ENCODE data around the gene ARF5. TPM values are rescaled to one million over a fixed set of nuclear protein-coding genes. Genes with fewer than 3 reads are reported as not detected.

The ARF5 gene
- total RNA-seq, 2 donors from 2014 or later: 69.0 to 106 TPM

DNA sequence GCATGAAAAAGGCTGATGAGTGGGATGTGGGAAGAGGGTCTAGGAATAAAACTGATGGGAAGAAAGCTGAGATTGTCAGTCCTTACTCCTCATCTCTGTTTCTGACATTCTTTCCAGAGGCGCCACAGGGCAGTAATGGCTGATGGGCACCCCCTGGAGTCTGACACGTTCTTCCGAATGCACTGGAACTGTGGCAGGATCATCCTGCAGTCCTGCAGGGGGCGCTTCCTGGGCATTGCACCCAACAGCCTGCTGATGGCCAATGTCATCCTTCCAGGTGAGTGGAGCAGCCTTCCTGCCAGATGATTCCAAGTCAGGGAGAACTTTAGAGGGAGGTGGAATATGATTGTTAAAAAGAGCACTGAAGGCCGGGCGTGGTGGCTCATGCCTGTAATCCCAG, 10.1 kb downstream of the ARF5 start:
- no peaks in the 10 kb centered on the region for H3K4me1 Mint-ChIP-seq (ENCODE audit: low read depth in 2 of 2)
- no peaks in the 10 kb centered on the region for H3K36me3 Mint-ChIP-seq
- no peak overlapping the region for H3K4me3 Mint-ChIP-seq
- no peak for DNase-seq (ENCODE audit: low spot score)
- ATAC-seq: no peak
- no peak overlapping the region for H3K27ac Mint-ChIP-seq
- peaks cover 7 to 13% of the 10 kb centered on the region in 2 donors for H3K27me3 Mint-ChIP-seq
- no peaks in the 10 kb centered on the region for H3K9me3 Mint-ChIP-seq

DNA sequence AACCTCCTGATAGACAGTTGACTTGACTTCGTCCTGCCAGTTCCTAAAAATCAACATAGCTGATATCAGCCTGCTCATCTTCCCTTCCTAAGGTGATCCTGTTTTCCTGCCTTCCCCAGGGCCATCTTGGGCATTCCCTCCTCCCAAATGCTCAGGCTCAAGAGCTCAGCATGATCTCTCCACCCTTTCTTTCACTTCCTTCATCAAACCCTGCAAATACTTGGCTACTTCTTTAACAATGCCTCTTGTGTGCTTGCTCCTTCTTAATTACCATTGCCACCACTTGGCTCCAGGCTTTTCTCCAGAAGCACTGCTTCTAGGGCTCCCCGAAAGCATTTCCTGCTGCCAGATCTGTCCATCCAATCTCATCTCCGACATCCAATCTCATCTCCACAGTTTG, 12.7 kb downstream of the ARF5 start:
- no peak for DNase-seq (ENCODE audit: low spot score)
- H3K36me3 Mint-ChIP-seq: no peaks in the 10 kb centered on the region
- H3K27me3 Mint-ChIP-seq: peaks cover 7 to 16% of the 10 kb centered on the region in 2 donors
- no peak for ATAC-seq
- H3K4me1 Mint-ChIP-seq (ENCODE audit: low read depth in 2 of 2): no peaks in the 10 kb centered on the region
- H3K4me3 Mint-ChIP-seq: no peak overlapping the region
- H3K27ac Mint-ChIP-seq: no peak overlapping the region
- no peaks in the 10 kb centered on the region for H3K9me3 Mint-ChIP-seq

DNA sequence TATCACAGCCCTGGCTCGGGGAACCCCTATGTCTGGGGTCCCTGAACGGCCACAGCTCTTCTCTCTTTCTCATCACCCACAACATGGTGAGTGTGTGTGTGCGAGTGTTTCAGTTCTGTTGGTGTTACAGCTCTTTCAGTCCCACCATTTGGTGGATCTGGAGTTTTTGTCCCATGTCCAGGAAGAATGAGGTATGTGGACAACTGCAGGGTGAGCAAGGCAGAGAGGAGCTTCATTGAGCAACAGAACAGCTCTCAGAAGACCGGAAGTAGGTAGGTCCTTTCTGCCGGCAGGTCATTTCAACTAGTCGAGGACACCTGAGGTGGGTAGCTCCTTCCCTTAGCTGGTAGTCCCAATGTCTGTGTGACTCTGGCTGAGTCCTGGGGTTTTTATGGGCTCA, 20.2 kb downstream of the ARF5 start:
- H3K27me3 Mint-ChIP-seq: peaks cover 11 to 27% of the 10 kb centered on the region in 2 donors
- no peaks in the 10 kb centered on the region for H3K36me3 Mint-ChIP-seq
- H3K4me1 Mint-ChIP-seq (ENCODE audit: low read depth in 2 of 2): no peaks in the 10 kb centered on the region

DNA sequence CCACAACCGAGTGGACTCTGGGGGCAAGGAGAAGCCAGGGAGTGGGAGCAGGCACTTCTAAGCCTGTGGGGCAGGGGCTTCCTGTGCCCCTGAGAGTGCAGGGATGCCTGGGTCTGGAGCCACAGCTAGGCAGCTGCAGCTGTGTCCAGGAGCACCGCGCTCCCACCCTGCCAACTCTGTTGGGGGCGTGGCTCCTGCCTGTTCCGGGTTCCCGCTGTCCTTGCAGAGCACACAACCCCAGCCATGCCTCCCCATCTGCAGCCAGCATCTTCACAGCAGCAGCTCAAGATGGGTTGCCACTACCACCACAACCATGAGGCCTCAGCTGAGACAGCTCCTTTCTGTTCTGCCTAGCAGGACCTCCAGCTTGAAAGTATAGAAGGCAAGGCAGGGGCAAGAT, 21.1 kb downstream of the ARF5 start:
- no peak for DNase-seq (ENCODE audit: low spot score)
- peaks cover 11 to 28% of the 10 kb centered on the region in 2 donors for H3K27me3 Mint-ChIP-seq
- no peaks in the 10 kb centered on the region for H3K36me3 Mint-ChIP-seq
- H3K4me3 Mint-ChIP-seq: no peak overlapping the region
- H3K27ac Mint-ChIP-seq: no peak overlapping the region
- no peaks in the 10 kb centered on the region for H3K4me1 Mint-ChIP-seq (ENCODE audit: low read depth in 2 of 2)
- no peaks in the 10 kb centered on the region for H3K9me3 Mint-ChIP-seq
- peak in 1 of 2 donors; percentile 22 for ATAC-seq

More for the DNA sequence above, 20.2 kb downstream of the ARF5 start:
- no peak overlapping the region for H3K4me3 Mint-ChIP-seq
- DNase-seq (ENCODE audit: low spot score) (no peak), ATAC-seq (no peak)
- no peak overlapping the region for H3K27ac Mint-ChIP-seq
- H3K9me3 Mint-ChIP-seq: no peaks in the 10 kb centered on the region

- Mint-ChIP-seq H3K27me3 (peaks cover 17 to 37% of the 10 kb centered on the region in 2 donors), H3K9me3 (no peaks in the 10 kb centered on the region), H3K36me3 (no peaks in the 10 kb centered on the region), H3K27ac (no peak overlapping the region), H3K4me1 (ENCODE audit: low read depth in 2 of 2) (no peaks in the 10 kb centered on the region), H3K4me3 (no peak overlapping the region)
- ATAC-seq: no peak
- no peak for DNase-seq (ENCODE audit: low spot score)
These were observed 24.1 kb downstream of the ARF5 start for GRCh38 chr7:127612263-127612662.

- Mint-ChIP-seq H3K9me3 (no peaks in the 10 kb centered on the region), H3K4me3 (no peak overlapping the region), H3K27ac (no peak overlapping the region), H3K36me3 (no peaks in the 10 kb centered on the region), H3K4me1 (ENCODE audit: low read depth in 2 of 2) (no peaks in the 10 kb centered on the region), H3K27me3 (peaks cover 45 to 62% of the 10 kb centered on the region in 2 donors)
- ATAC-seq (no peak), DNase-seq (ENCODE audit: low spot score) (no peak)
These were observed 28.5 kb downstream of the ARF5 start for GRCh38 chr7:127616724-127617123.

DNA sequence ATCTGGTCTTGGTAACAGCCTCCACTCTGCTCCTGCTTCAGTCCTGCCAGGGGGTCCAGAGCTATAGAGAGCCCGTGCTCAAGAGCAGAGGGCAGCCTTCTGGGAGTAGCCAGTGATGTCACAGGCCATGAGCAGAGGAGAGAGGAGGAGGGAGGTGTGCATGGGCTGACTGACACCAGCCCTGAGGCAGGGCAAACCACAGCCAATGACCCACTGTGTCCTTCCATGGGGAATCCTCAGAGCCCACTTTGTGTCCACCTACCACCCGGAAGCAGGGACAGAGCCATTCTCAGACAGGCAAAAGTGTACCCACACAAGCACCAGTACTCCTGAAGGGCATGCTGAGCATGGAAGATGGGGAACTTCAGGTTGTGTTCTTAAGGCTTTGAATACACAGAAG, 29.8 kb downstream of the ARF5 start, which contains the start of gene PAX4:
TSS of gene PAX4 (minus strand) at position 101 of the 400 bp plus-strand sequence. CDS start 2,214 bp downstream, outside the sequence.
- DNase-seq (ENCODE audit: low spot score) (no peak), ATAC-seq (no peak)
- no peaks in the 10 kb centered on the region for H3K4me1 Mint-ChIP-seq (ENCODE audit: low read depth in 2 of 2)
- H3K4me3 Mint-ChIP-seq: no peak within 1 kb of the TSS
- H3K9me3 Mint-ChIP-seq: no peaks in the 10 kb centered on the region
- no peak within 1 kb of the TSS for H3K27ac Mint-ChIP-seq
- peaks cover 43 to 57% of the 10 kb centered on the region in 2 donors for H3K27me3 Mint-ChIP-seq
- H3K36me3 Mint-ChIP-seq: no peaks in the 10 kb centered on the region

DNA sequence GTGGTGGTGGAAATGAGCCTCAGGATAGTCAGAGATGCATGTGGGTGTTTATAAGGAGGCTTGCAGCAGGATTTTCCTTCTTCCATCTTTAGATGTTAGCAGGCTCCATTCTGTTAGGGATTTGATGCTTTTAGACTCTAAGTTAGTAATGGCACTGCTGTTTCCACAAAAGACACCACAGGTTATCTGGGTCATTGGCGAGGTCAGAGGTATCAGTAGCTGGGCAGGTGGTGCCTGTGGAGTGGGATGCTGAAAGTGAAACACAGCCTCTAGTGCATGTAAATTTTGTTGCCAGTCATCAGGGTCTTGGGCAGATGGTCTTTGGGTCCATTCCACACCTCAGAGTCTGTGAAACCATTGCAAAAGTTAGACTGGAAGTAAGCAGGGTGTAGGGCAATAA, 30.6 kb downstream of the ARF5 start:
- Mint-ChIP-seq H3K27me3 (peaks cover 46 to 59% of the 10 kb centered on the region in 2 donors), H3K36me3 (no peaks in the 10 kb centered on the region), H3K9me3 (no peaks in the 10 kb centered on the region), H3K27ac (no peak overlapping the region), H3K4me1 (ENCODE audit: low read depth in 2 of 2) (no peaks in the 10 kb centered on the region), H3K4me3 (no peak overlapping the region)
- DNase-seq (ENCODE audit: low spot score) (no peak), ATAC-seq (no peak)

DNA sequence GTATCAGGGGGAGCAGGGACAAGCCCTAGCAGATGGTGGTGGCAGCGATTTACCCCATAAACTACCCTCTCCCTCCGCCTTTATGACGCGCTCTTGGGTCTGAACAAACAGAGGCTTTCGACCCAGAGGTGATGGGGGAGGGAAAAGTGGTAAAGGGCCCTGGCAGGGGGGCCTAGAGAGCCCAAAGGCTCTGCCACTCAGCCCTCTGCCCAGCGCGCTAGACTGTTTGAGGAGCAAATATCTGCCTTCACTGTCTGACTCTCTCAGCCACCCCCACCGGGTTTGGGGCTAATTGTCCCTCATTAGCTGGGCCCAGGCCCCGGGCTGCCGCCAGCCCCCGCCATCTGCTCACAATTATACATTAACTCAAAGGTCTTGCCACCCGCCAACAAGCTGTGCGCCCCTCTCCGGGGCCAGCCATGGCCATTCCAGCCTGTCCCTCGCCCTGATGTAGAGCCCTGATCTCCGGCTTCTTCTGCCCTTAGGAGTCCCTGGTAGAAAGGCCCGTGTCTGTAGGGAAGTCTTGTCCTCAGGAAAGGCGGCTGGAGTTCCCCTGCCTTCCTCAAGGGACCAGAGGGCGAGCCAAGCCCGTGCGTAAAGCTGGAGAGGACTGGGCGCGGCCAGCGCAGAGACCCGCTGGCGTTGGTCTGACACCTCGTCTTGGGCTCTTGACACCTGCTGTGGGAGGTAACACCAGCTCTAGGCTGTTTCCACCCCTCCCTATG, 31.6 kb downstream of the ARF5 start:
- Mint-ChIP-seq H3K9me3 (no peaks in the 10 kb centered on the region), H3K27me3 (peaks cover 44 to 65% of the 10 kb centered on the region in 2 donors), H3K36me3 (no peaks in the 10 kb centered on the region), H3K4me1 (ENCODE audit: low read depth in 2 of 2) (no peaks in the 10 kb centered on the region), H3K4me3 (no peak overlapping the region), H3K27ac (no peak overlapping the region)
- ATAC-seq (peak in 1 of 2 donors; percentile 46), DNase-seq (ENCODE audit: low spot score) (no peak)

DNA sequence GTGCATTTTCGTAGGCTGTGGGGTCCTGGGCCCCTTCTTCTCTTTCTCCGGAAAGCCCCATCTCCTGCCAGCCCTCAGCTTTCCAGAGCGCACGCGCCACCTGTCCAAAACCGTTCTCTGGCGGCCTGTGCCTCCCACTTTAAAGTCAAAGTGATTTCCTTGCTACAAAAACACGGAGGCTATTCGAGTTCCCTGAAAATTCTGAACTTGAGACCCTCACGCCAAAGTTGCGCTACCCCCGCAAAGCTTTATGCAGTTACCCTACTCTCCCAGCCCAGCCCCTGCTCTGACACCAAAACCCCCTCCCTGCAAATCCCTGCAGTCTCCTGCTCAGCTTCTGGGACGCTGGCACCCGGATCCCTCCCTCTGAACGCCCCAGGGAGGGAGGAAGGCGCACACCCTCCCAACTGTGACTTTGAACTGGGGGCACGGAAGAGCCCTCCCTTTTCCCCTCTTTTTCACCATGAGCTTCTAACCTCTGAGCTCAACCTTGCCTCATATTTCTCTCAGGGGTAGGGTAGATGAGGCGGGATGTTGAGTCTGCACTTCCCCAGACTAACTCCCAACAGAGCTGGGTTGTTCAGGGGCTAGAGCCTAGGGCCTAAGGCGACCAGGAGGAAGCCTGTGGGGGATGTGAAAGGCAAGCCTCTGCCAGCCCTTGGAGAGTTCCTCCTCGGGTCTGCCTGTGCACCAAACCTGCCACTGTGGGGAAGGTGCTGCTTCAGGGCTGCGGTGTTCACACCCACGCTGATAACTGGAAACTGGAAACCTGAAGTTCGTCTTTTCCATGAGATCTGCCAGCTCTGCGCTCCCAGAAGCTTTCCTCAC, 32.4 kb downstream of the ARF5 start:
- ATAC-seq (no peak), DNase-seq (ENCODE audit: low spot score) (no peak)
- Mint-ChIP-seq H3K36me3 (no peaks in the 10 kb centered on the region), H3K4me3 (no peak overlapping the region), H3K27me3 (peaks cover 44 to 73% of the 10 kb centered on the region in 2 donors), H3K4me1 (ENCODE audit: low read depth in 2 of 2) (no peaks in the 10 kb centered on the region), H3K9me3 (no peaks in the 10 kb centered on the region), H3K27ac (no peak overlapping the region)

GRCh38 chr7:127625331-127625730, 37.1 kb downstream of the ARF5 start:
- H3K36me3 Mint-ChIP-seq: no peaks in the 10 kb centered on the region
- H3K27me3 Mint-ChIP-seq: peaks cover 30 to 43% of the 10 kb centered on the region in 2 donors
- H3K4me3 Mint-ChIP-seq: no peak overlapping the region
- H3K9me3 Mint-ChIP-seq: no peaks in the 10 kb centered on the region
- ATAC-seq: no peak
- DNase-seq (ENCODE audit: low spot score): no peak
- no peak overlapping the region for H3K27ac Mint-ChIP-seq
- H3K4me1 Mint-ChIP-seq (ENCODE audit: low read depth in 2 of 2): no peaks in the 10 kb centered on the region

DNA sequence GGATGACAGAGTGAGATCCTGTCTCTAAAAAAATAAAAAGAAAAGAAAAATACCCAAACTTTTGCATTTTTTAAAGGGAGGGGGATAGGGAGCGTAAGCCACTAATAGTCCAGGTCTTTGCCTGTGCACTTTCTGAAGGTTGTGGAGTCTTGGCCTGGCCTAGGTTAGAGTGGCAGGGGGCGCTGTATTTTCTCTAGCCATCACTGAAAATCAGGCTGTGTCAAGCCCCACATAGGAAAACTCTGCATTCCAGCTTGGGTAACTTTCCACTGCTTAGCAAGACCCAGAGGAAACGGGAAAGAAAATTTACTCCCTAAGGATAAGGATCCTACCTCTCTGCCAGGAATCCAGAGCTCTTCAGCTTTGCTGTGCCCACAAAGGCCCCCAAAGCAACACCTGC, 40.2 kb downstream of the ARF5 start:
- Mint-ChIP-seq H3K4me1 (ENCODE audit: low read depth in 2 of 2) (no peaks in the 10 kb centered on the region), H3K27ac (no peak overlapping the region)
- no peak for DNase-seq (ENCODE audit: low spot score)

DNA sequence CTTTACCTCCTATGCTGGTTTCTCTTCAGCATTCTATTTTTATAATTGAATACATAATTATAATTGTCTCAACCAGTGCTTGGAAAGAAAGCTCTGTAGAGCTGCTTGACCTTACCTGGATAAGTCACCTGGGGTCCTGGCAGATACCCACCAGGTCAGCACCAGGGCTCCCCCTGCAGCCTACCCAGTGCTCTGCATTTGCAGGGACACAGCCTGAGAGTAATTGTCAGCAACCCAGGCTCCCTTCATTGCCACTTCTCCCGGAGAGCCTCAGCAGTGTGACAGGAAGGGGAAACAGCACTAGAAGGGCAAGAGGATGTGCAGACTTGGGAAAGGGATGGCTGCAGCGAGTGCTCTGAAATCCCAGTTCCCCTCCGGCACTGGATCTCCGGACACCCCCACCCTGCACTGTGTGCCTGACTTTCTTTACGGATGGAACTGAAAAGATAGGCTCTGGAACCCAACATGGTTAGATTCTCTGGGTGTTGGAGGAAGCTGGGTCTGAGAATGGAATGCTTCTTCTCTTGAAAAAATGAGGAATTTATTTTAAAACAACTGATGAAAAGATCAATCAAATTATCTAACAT, 41.1 kb downstream of the ARF5 start:
- no peaks in the 10 kb centered on the region for H3K9me3 Mint-ChIP-seq
- DNase-seq (ENCODE audit: low spot score) (no peak), ATAC-seq (peak in 1 of 2 donors; percentile 44)
- no peak overlapping the region for H3K4me3 Mint-ChIP-seq
- peaks cover 22 to 32% of the 10 kb centered on the region in 2 donors for H3K27me3 Mint-ChIP-seq
- H3K36me3 Mint-ChIP-seq: no peaks in the 10 kb centered on the region
- H3K27ac Mint-ChIP-seq: no peak overlapping the region
- H3K4me1 Mint-ChIP-seq (ENCODE audit: low read depth in 2 of 2): no peaks in the 10 kb centered on the region

More for the DNA sequence above, 40.2 kb downstream of the ARF5 start:
- Mint-ChIP-seq H3K27me3 (peaks cover 20 to 31% of the 10 kb centered on the region in 2 donors), H3K4me3 (no peak overlapping the region), H3K9me3 (no peaks in the 10 kb centered on the region), H3K36me3 (no peaks in the 10 kb centered on the region)
- no peak for ATAC-seq
